HL-60 (cell line): ENCODE results near the gene SZT2.

Source experiments
- DNase-seq, 2 experiments: peaks; one replicate each; pipeline ENCODE4 v3.0.0-alpha.2; 2010 to 2020; ENCODE audit warnings: low read depth in 1 of 2, low spot score in 1 of 2
- H3K27ac ChIP-seq: fragments of 250-450 bp; sonication (Bioruptor Pico); replicated peaks from 2 replicates; pipeline ENCODE4 v1.5.1; 2020; ENCODE audit warnings: mild to moderate bottlenecking, moderate library complexity
- H3K27me3 ChIP-seq: fragments of 250-450 bp; sonication (Bioruptor Pico); 2 replicates; pipeline ENCODE4 v1.5.1; 2021; ENCODE audit warnings: mild to moderate bottlenecking, moderate library complexity; ENCODE audit not compliant: insufficient read depth, poor library complexity, severe bottlenecking
- H3K4me3 ChIP-seq: replicated peaks from 2 replicates; pipeline ENCODE4 v1.5.1; 2011; ENCODE audit warnings: mild to moderate bottlenecking, control low read depth, low read length; ENCODE audit not compliant: insufficient read depth
- CTCF ChIP-seq: IDR thresholded peaks from one replicate; pipeline ENCODE4 v1.5.1; 2011; ENCODE audit warnings: low read length, control low read depth, inconsistent platforms; ENCODE audit not compliant: insufficient read depth
- GABPA ChIP-seq: IDR thresholded peaks from 2 replicates; pipeline ENCODE4 v1.6.1; 2012; ENCODE audit warnings: low read depth
- POLR2AphosphoS5 ChIP-seq: IDR thresholded peaks from 2 replicates; pipeline ENCODE4 v1.6.1; 2012; ENCODE audit warnings: low read depth
- REST ChIP-seq: IDR thresholded peaks from 2 replicates; pipeline ENCODE4 v1.6.1; 2012; ENCODE audit warnings: low read depth; ENCODE audit not compliant: insufficient replicate concordance
- SPI1 ChIP-seq: IDR thresholded peaks from 2 replicates; pipeline ENCODE4 v1.6.1; 2012; ENCODE audit warnings: low read depth, mild to moderate bottlenecking, borderline replicate concordance

The SZT2 gene

GRCh38 chr1:43358746-43359693 is 30.7 kb upstream of the SZT2 start, which contains the start of gene CDC20:
TSS of gene CDC20 (plus strand) at chr1:43358981. CDS start at chr1:43359216, 235 bp downstream.
- H3K4me3 ChIP-seq = peak within 1 kb of the TSS; percentile 92
- H3K27me3 ChIP-seq = no peaks in the 10 kb centered on the region
- DNase-seq = peak; percentile 91 to 99
- no peak for TF ChIP-seq SPI1
- TF ChIP-seq REST = no peak
- peak; percentile 74 for TF ChIP-seq GABPA
- TF ChIP-seq POLR2AphosphoS5 = peak; percentile 61
- peak within 1 kb of the TSS; percentile 91 for H3K27ac ChIP-seq

- Histone ChIP-seq H3K27ac (peak overlapping the region; percentile 91), H3K4me3 (peak overlapping the region; percentile 92)
- DNase-seq = peak in 1 of 2 experiments; percentile 25
Observed at GRCh38 chr1:43359696-43360095, 30.0 kb upstream of the SZT2 start.

GRCh38 chr1:43360616-43361015 is 29.1 kb upstream of the SZT2 start:
- no peak overlapping the region for H3K27ac ChIP-seq
- H3K27me3 ChIP-seq = no peaks in the 10 kb centered on the region
- no peak for DNase-seq
- TF ChIP-seq REST (no peak), CTCF (no peak), SPI1 (no peak), POLR2AphosphoS5 (no peak), GABPA (no peak)
- H3K4me3 ChIP-seq = peak overlapping the region; percentile 92

More at GRCh38 chr1:43359696-43360095, 30.0 kb upstream of the SZT2 start:
- TF ChIP-seq CTCF (no peak), REST (no peak), POLR2AphosphoS5 (no peak)
- no peaks in the 10 kb centered on the region for H3K27me3 ChIP-seq
